Nephron (organoid): ENCODE measurements around the gene GNE.

ENCODE experiments used
- H3K27ac Mint-ChIP-seq, 3 experiments: 2 replicates each; pipeline ENCODE4 v1.8.0; 2020; ENCODE audit warnings: mixed read lengths in 3 of 3, mild to moderate bottlenecking in 2 of 3, moderate library complexity in 1 of 3
- H3K27me3 Mint-ChIP-seq: 2 replicates; pipeline ENCODE4 v1.8.0; 2021; ENCODE audit warnings: low read depth, mild to moderate bottlenecking, moderate library complexity, mixed read lengths
- H3K36me3 Mint-ChIP-seq: 2 replicates; pipeline ENCODE4 v1.8.0; 2020; ENCODE audit warnings: low read depth, mixed read lengths
- H3K4me1 Mint-ChIP-seq: 2 replicates; pipeline ENCODE4 v1.8.0; 2020; ENCODE audit warnings: mixed read lengths
- H3K4me3 Mint-ChIP-seq, 3 experiments: 2 replicates each; pipeline ENCODE4 v1.8.0; 2020; ENCODE audit warnings: mild to moderate bottlenecking in 3 of 3, mixed read lengths in 3 of 3, moderate library complexity in 2 of 3
- H3K9me3 Mint-ChIP-seq: 2 replicates; pipeline ENCODE4 v1.8.0; 2020; ENCODE audit warnings: mixed read lengths
- TF ChIP-seq, protein P1 (sequence below), 3 experiments: fragments of 200-600 bp; sonication (generic); IDR thresholded peaks; one replicate each; pipeline ENCODE4 v1.5.0; 2021; ENCODE audit warnings: antibody characterized with exemption in 3 of 3; ENCODE audit not compliant: unreplicated experiment in 3 of 3

GNE gene

DNA sequence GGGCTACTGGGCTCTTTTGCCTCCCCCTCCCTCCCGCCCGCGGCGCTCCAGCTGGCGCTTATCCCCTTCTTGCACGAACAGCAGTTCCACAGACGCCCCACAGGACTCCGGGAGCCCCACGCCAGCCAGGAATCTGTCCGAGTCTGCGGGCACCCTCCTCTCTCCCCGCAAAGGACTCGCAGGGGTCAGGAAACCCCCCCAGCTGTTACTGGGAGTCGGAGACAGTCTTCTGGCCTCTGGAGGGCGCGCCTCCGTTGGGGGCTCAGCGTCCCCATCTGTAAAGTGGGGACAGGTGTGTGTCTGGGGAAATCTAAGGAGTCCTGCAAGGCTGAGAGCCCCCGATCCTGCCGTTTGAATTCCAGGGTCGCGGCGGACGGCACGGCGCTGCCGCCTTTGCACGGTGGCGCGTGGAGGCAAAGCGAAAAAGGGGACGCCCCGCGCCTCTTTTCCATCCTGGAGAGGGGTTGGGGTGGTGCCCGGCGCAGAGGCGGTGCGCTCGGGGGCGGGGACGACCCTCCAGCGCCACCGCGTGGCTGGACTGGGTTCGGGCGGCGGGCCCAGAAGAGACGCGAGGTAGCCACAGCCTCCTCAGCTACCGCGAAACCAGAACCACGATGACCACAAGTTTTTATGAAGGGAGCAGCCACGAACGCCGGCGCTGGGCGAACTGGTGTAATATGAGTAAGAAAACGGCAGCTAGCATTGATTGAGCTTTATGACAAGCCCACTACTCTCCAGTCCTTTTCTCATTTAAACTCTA is 91.9 kb downstream of the GNE start:
- TF ChIP-seq, protein P1, sequence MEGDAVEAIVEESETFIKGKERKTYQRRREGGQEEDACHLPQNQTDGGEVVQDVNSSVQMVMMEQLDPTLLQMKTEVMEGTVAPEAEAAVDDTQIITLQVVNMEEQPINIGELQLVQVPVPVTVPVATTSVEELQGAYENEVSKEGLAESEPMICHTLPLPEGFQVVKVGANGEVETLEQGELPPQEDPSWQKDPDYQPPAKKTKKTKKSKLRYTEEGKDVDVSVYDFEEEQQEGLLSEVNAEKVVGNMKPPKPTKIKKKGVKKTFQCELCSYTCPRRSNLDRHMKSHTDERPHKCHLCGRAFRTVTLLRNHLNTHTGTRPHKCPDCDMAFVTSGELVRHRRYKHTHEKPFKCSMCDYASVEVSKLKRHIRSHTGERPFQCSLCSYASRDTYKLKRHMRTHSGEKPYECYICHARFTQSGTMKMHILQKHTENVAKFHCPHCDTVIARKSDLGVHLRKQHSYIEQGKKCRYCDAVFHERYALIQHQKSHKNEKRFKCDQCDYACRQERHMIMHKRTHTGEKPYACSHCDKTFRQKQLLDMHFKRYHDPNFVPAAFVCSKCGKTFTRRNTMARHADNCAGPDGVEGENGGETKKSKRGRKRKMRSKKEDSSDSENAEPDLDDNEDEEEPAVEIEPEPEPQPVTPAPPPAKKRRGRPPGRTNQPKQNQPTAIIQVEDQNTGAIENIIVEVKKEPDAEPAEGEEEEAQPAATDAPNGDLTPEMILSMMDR (IDR thresholded peaks at IDR 0.05; ENCODE audit: unreplicated experiment in 3 of 3) = peak; percentile 94 to 99 (median 98)
- peak overlapping the region; percentile 50 to 80 (median 79) for H3K4me3 Mint-ChIP-seq
- peaks cover 51% of the 10 kb centered on the region for H3K4me1 Mint-ChIP-seq
- H3K27ac Mint-ChIP-seq = peak overlapping the region in 2 of 3 experiments; percentile 83 to 99
- H3K27me3 Mint-ChIP-seq = no peaks in the 10 kb centered on the region
- H3K36me3 Mint-ChIP-seq = no peaks in the 10 kb centered on the region
- H3K9me3 Mint-ChIP-seq = no peaks in the 10 kb centered on the region

DNA sequence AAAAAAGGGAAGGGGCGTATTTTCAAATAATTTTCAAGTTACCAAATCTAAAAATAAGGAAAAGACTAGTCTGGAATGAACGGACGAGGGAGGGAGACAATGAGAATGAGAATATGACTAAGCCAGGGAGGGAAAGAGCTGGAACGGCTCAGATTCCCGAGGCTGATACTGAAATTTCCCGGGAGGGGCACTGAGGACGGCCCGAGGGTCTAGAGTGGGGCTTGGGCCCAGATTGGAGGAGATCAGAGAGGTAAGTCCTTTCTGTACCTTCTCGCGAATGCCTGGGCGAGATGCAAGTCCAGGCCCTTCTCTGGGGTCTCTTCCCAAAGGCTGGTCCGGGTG is 92.5 kb downstream of the GNE start:
- peaks cover 56% of the 10 kb centered on the region for H3K4me1 Mint-ChIP-seq
- H3K27ac Mint-ChIP-seq = peak overlapping the region; percentile 38 to 99 (median 88)
- H3K4me3 Mint-ChIP-seq = peak overlapping the region in 2 of 3 experiments; percentile 79 to 80

DNA sequence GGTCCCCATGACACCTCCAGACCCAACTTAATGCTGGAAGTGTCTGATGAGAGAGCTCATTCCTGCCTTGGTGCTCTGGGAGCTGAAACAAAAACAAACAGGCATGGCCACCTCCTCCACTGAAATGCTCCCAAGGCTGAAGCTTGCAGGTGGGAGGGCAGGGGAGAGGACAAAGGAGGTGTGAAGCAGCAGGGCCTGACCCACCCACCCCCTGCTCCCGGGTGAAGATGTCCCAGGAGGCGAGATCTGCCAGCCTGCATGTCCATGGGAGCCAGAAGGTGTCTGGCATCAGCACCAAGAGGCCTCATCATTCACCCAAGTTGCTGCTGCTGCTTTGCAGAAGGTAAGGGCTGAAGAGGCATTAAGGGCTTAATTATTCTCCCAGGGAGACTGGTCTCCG is 93.3 kb downstream of the GNE start:
- peak overlapping the region; percentile 99 to 100 (median 100) for H3K27ac Mint-ChIP-seq
- peak overlapping the region; percentile 58 to 80 (median 79) for H3K4me3 Mint-ChIP-seq
- H3K4me1 Mint-ChIP-seq = peaks cover 63% of the 10 kb centered on the region
- no peaks in the 10 kb centered on the region for H3K36me3 Mint-ChIP-seq
- TF ChIP-seq, protein P1 (IDR thresholded peaks at IDR 0.05; ENCODE audit: unreplicated experiment in 3 of 3) = no peak
- H3K27me3 Mint-ChIP-seq = no peaks in the 10 kb centered on the region
- H3K9me3 Mint-ChIP-seq = no peaks in the 10 kb centered on the region

More for the DNA sequence above, 92.5 kb downstream of the GNE start:
- no peaks in the 10 kb centered on the region for H3K9me3 Mint-ChIP-seq
- H3K27me3 Mint-ChIP-seq = no peaks in the 10 kb centered on the region
- TF ChIP-seq, protein P1 (IDR thresholded peaks at IDR 0.05; ENCODE audit: unreplicated experiment in 3 of 3) = no peak
- no peaks in the 10 kb centered on the region for H3K36me3 Mint-ChIP-seq
